Inferior parietal cortex (tissue), 1 donor: ENCODE measurements around the gene TLN1.

Experiments used
- DNase-seq: peaks from one replicate; pipeline ENCODE4 v3.0.0-alpha.2; 2016; ENCODE audit errors: extremely low spot score

TLN1 gene

GRCh38 chr9:35686222-35687203 lies 45.5 kb downstream of the TLN1 start:
- DNase-seq = no peak

- no peak for DNase-seq
These were observed 46.5 kb downstream of the TLN1 start for GRCh38 chr9:35685506-35685905.

GRCh38 chr9:35684921-35685320 lies 47.1 kb downstream of the TLN1 start:
- DNase-seq = no peak

- no peak for DNase-seq
These were observed 48.7 kb downstream of the TLN1 start for GRCh38 chr9:35683323-35683722.

- no peak for DNase-seq
These were observed 49.3 kb downstream of the TLN1 start for GRCh38 chr9:35682520-35683315.

GRCh38 chr9:35682051-35682450 lies 49.9 kb downstream of the TLN1 start:
- DNase-seq = no peak

GRCh38 chr9:35681341-35682002 lies 50.5 kb downstream of the TLN1 start:
- DNase-seq = no peak

- no peak for DNase-seq
These were observed 51.5 kb downstream of the TLN1 start for GRCh38 chr9:35680331-35681105.

- no peak for DNase-seq
These were observed 52.1 kb downstream of the TLN1 start for GRCh38 chr9:35679766-35680330.

GRCh38 chr9:35679091-35679490 lies 52.9 kb downstream of the TLN1 start:
- DNase-seq = no peak

GRCh38 chr9:35675732-35676392 lies 56.1 kb downstream of the TLN1 start:
- no peak for DNase-seq

- no peak for DNase-seq
These were observed 56.8 kb downstream of the TLN1 start for GRCh38 chr9:35675204-35675603.

GRCh38 chr9:35674025-35674361 lies 58.0 kb downstream of the TLN1 start:
- no peak for DNase-seq

- DNase-seq = no peak
These were observed 58.6 kb downstream of the TLN1 start, which contains the start of gene CA9 for GRCh38 chr9:35673132-35674024. TSS of gene CA9 (plus strand) at chr9:35673928. CDS start at chr9:35673960, 32 bp downstream.

- DNase-seq = no peak
These were observed 62.5 kb downstream of the TLN1 start for GRCh38 chr9:35669331-35670145.

GRCh38 chr9:35667939-35668338 lies 64.1 kb downstream of the TLN1 start:
- DNase-seq = no peak

- DNase-seq = no peak
These were observed 65.4 kb downstream of the TLN1 start for GRCh38 chr9:35666549-35666948.

GRCh38 chr9:35666045-35666444 lies 66.0 kb downstream of the TLN1 start:
- DNase-seq = no peak

GRCh38 chr9:35665471-35665818 lies 66.5 kb downstream of the TLN1 start:
- DNase-seq = no peak
